WERI-Rb-1 (cell line): ENCODE measurements around the gene SULT1C4.

ENCODE experiments used
- DNase-seq: peaks from one replicate; pipeline ENCODE4 v3.0.0-alpha.2; 2020
- H3K27ac ChIP-seq: fragments of 250-450 bp; sonication (Bioruptor Pico); 2 replicates; pipeline ENCODE4 v1.5.1; 2020; ENCODE audit warnings: mild to moderate bottlenecking, moderate library complexity
- H3K27me3 ChIP-seq: fragments of 250-450 bp; sonication (Bioruptor Pico); 2 replicates; pipeline ENCODE4 v1.5.1; 2021; ENCODE audit warnings: mild to moderate bottlenecking, low read depth, moderate library complexity; ENCODE audit not compliant: insufficient read depth, severe bottlenecking
- H3K36me3 ChIP-seq: fragments of 250-450 bp; sonication (Bioruptor Pico); 2 replicates; pipeline ENCODE4 v1.5.1; 2020; ENCODE audit warnings: mild to moderate bottlenecking, moderate library complexity
- H3K4me3 ChIP-seq: 2 replicates; pipeline ENCODE4 v1.5.1; 2011; ENCODE audit warnings: low read depth, mild to moderate bottlenecking, control low read depth, low read length
- H3K9me3 ChIP-seq: fragments of 250-450 bp; sonication (Bioruptor Pico); 2 replicates; pipeline ENCODE4 v1.5.1; 2021; ENCODE audit warnings: mild to moderate bottlenecking, moderate library complexity; ENCODE audit not compliant: severe bottlenecking
- TF ChIP-seq, protein P1 (sequence below): IDR thresholded peaks from 2 replicates; pipeline ENCODE4 v1.5.1; 2011; ENCODE audit warnings: low read depth, mild to moderate bottlenecking, control low read depth, inconsistent platforms, low read length

SULT1C4 gene

DNA sequence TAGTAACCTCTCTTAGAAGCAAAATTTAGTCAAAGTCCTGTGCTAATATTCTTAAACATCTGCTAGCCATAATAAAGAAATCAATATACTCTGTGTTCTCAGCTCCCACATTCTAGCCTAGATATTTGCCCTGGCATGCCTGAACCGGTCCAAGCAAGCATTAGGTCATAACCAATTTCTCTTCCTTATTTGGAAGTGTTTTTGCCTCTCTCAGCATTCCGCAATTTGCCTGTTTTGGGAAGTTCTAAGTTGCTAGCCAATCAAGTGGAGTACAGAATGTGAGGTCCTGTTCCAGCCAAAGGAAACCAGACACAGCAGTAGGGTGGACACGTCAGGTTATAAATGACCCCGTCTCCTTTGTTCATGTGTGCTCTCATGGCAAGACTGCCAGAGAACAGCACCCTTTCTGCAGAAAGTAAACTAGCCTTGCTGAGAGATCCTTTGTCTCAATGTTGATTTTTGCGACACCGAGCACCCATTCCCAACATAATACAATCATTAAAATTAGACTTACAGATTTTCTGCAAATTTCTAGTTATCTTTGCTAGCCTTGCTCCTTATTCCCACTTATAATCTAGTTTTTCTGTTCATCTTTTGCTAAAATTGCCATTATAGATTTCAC lies 13.0 kb upstream of the SULT1C4 start:
- no peaks in the 10 kb centered on the region for H3K27me3 ChIP-seq
- TF ChIP-seq, protein P1, sequence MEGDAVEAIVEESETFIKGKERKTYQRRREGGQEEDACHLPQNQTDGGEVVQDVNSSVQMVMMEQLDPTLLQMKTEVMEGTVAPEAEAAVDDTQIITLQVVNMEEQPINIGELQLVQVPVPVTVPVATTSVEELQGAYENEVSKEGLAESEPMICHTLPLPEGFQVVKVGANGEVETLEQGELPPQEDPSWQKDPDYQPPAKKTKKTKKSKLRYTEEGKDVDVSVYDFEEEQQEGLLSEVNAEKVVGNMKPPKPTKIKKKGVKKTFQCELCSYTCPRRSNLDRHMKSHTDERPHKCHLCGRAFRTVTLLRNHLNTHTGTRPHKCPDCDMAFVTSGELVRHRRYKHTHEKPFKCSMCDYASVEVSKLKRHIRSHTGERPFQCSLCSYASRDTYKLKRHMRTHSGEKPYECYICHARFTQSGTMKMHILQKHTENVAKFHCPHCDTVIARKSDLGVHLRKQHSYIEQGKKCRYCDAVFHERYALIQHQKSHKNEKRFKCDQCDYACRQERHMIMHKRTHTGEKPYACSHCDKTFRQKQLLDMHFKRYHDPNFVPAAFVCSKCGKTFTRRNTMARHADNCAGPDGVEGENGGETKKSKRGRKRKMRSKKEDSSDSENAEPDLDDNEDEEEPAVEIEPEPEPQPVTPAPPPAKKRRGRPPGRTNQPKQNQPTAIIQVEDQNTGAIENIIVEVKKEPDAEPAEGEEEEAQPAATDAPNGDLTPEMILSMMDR = no peak
- no peak for DNase-seq
- peaks cover 6% of the 10 kb centered on the region for H3K9me3 ChIP-seq
- H3K36me3 ChIP-seq = no peaks in the 10 kb centered on the region
- H3K27ac ChIP-seq = no peak overlapping the region
- H3K4me3 ChIP-seq = no peak overlapping the region

DNA sequence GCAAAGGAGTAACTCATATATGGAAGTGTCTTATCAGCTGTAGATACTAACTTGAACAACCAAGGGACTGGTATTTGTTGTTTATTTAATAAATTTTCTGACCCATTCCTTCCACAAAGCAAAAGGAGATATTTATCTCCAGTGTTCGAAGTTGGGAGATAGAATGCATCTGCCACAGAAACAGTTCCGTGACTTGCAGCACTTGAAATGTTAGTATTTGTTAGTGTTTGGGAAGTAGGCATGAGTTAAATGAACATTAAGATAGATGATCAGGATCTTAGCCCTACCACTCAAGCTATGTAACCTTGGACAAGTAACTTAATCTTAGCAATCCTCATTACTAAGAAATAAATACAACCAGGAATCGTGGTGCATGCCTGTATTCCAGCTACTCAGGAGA lies 12.1 kb upstream of the SULT1C4 start:
- H3K36me3 ChIP-seq = no peaks in the 10 kb centered on the region
- H3K9me3 ChIP-seq = peaks cover 6% of the 10 kb centered on the region
- no peak for DNase-seq
- no peaks in the 10 kb centered on the region for H3K27me3 ChIP-seq
- H3K4me3 ChIP-seq = no peak overlapping the region
- H3K27ac ChIP-seq = no peak overlapping the region
- TF ChIP-seq, protein P1 = no peak

DNA sequence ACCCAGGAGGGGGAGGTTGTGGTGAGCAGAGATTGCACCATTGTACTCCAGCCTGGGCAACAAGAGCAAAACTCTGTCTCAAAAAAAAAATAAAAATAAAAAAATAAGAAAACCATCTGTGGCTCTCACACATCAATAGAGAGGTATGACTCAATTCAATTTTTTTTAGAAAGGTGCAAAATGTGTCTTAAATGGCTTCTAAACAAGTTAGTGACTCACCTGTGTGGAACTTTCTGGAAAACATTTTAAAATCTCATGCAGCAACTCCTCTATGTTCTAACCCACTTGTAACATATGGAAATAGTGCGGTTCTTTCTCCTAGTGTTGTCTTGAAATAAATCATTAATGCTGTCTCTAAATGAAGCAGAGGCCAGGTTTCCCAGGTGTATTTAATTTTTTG lies 10.7 kb upstream of the SULT1C4 start:
- no peaks in the 10 kb centered on the region for H3K36me3 ChIP-seq
- DNase-seq = no peak
- no peaks in the 10 kb centered on the region for H3K27me3 ChIP-seq
- TF ChIP-seq, protein P1 = no peak
- no peak overlapping the region for H3K27ac ChIP-seq
- peaks cover 6% of the 10 kb centered on the region for H3K9me3 ChIP-seq
- H3K4me3 ChIP-seq = no peak overlapping the region

DNA sequence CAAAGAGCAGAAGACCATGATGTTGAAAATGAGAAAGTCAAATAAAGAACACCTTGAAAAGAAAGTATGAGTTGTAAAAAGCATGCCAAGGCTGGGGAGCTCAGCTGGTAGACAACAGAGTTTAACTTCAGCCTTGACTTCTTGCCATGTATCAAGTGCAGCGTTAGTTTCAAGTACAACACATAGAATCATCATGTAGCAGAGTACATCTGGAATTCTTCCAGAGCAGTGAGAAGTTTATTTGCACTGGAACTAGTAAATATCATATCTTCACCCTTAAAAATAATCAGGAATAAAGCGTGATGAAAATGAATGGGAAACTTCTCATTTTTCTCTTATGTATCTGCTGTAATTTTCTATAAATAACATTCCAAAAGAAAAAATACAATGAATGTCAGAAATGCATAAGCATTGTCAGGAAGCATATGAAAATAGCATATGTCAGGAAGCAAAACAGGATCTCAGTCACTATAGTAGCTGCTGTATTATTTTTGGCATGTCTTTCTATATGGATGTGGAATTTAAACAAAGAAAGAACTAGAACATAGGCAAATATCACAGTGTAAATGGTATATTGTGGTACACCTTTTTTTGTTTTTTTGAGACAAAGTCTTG lies 10.1 kb upstream of the SULT1C4 start:
- no peaks in the 10 kb centered on the region for H3K36me3 ChIP-seq
- TF ChIP-seq, protein P1 = no peak
- no peaks in the 10 kb centered on the region for H3K27me3 ChIP-seq
- peaks cover 6% of the 10 kb centered on the region for H3K9me3 ChIP-seq
- H3K27ac ChIP-seq = no peak overlapping the region
- H3K4me3 ChIP-seq = no peak overlapping the region
- DNase-seq = no peak

DNA sequence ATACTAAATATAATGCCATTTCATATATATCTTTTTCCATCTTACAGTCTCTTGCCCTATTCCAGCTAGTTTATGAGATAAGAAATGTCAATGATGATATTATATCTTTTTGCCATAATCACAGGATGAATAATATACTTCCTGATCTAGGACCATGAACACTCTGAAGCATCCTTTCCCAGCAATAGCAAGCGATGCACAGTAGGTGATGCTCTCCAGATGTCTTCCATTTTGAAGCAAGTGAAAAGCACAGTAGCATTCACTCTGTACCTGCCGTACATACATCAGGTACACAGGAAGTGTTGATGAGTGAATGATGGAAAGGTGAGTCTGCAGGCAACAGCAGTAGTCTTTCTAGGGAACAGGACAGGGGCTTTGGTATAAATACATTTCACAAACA lies 8.6 kb upstream of the SULT1C4 start:
- TF ChIP-seq, protein P1 = peak; percentile 34
- peaks cover 6% of the 10 kb centered on the region for H3K9me3 ChIP-seq
- H3K4me3 ChIP-seq = no peak overlapping the region
- no peak for DNase-seq
- no peak overlapping the region for H3K27ac ChIP-seq
- H3K36me3 ChIP-seq = no peaks in the 10 kb centered on the region
- no peaks in the 10 kb centered on the region for H3K27me3 ChIP-seq

DNA sequence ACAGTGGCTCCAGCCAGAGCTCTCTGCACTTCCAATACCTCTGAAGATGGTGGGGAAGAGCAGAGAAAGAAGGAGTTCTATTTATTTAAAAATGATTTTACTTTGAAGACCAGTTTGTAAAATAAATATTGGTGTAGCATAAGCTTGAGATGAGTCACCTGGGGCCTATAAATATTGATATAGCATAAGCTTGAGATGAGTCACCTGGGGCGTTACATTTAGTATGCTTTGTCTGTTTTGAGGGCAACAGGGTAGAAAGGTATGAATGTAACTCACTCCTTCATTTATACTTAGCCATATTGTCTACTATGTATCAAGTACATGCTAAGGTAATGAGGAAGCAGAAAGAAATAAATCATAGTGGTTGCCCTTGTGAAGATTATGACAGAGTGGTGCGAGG lies 7.7 kb upstream of the SULT1C4 start:
- no peak overlapping the region for H3K27ac ChIP-seq

More for the DNA sequence above, 7.7 kb upstream of the SULT1C4 start:
- Histone ChIP-seq H3K36me3 (no peaks in the 10 kb centered on the region), H3K27me3 (no peaks in the 10 kb centered on the region), H3K4me3 (no peak overlapping the region), H3K9me3 (peaks cover 6% of the 10 kb centered on the region)
- no peak for DNase-seq
- TF ChIP-seq, protein P1 = no peak
